ENCODE results near the gene MACIR.

GRCh38 chr5:103272377-103272776 is 13.8 kb downstream of the MACIR start:
- TF ChIP-seq POLR2A (IDR thresholded peaks at IDR 0.05) (no peak), CTCF (IDR thresholded peaks at IDR 0.05) (no peak)
